VCaP (cell line): Measurements from ENCODE around the gene SETD4.
A peak's percentile ranks its signal among the peaks of the same experiment; 100 is the strongest.
"Not testable (repeated sequence)": the region's sequence is repeated elsewhere in the genome, so short reads cannot be mapped to it uniquely, and the experiment has no call there.

Experiments
- H3K27ac ChIP-seq: fragments of 450-650 bp; 2 replicates; pipeline ENCODE4 v1.5.1; 2017
- CTCF ChIP-seq: fragments of 450-650 bp; conservative IDR thresholded peaks from 2 replicates; pipeline ENCODE4 v1.5.1; 2017; ENCODE audit warnings: mild to moderate bottlenecking, moderate library complexity

Gene SETD4

DNA sequence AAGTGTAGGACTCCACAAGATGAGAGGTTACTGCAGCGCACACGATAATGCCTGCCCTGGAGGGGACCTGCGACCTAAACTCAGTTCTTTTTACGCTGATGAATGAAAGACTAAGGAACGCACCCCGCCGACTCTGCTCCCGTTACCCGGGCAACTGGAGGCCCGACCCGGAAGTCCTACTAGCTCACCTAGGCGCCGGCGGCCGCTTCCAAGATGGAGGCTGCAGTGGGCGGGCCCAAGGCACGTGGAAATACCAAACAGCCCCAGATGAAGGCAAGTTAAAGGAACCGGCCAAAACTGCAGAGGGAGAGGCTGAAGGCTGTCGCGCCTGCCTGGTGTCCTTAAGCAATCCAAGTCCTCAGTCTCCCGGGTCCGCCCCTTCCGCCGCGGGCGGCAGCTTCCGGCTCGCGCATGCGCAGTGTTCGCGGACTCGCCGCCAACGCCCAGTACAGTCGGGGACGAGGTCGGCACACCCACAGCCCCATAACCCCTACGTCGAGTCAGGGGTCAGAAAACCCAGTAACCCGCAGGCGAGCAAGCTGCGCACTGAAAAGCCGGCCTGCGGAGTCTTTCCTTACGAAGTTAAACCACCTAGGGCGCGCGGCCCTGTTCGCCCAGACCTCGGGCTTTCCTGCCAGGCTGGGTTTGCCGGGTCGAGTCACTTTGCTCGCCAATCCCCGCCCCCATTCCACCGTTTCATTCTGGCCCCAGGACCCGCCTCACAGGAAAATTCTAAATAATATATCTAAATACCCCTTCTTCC is at the start of gene SETD4:
TSS of gene SETD4 (minus strand) at position 368 of the 763 bp plus-strand sequence. CDS start 1,638 bp downstream, outside the sequence.
- TF ChIP-seq CTCF, result no peak
- H3K27ac ChIP-seq, result peak within 1 kb of the TSS; percentile 92

GRCh38 chr21:36109868-36110267 is 49.5 kb upstream of the SETD4 start:
- TF ChIP-seq CTCF, result no peak
- no peak overlapping the region for H3K27ac ChIP-seq

- TF ChIP-seq CTCF, result no peak
- H3K27ac ChIP-seq, result no peak overlapping the region
These were observed 45.1 kb upstream of the SETD4 start for GRCh38 chr21:36105327-36105842.

- H3K27ac ChIP-seq, result no peak overlapping the region
- peak; percentile 36 for TF ChIP-seq CTCF
These were observed 44.3 kb upstream of the SETD4 start for GRCh38 chr21:36104317-36105300.

GRCh38 chr21:36103434-36103833 is 43.1 kb upstream of the SETD4 start:
- no peak overlapping the region for H3K27ac ChIP-seq
- TF ChIP-seq CTCF, result no peak

DNA sequence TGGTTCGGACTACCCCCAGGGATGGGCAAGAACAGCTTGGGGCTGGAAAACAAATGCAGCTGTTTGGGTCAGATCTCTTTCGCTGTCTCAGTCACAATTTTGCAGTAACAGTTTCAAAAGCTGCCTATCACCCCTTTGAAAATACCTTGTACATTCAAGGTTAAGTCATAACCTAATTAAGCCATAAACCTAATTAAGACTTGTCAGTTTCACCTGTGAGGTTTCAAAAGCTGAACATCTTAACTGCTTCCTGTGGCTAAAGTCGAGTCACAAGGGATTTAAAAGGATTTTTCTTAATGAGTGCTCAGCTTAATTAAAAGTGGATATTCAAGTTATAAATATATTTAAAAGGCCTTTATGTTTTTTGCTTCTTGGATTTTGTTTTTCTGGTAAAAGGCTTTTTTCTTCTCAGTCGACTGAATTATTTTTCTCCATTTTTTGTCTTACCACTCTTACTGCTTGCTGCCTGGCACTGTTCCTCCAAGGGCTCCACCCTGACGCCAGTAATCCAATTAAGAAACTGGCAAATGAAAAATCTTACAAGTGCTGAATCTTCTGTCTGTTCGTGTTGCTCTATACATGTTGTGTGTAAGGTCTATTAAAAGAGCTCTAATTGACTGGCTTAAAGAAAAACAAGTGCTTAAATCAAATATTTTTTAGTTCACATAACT is 40.8 kb upstream of the SETD4 start:
- TF ChIP-seq CTCF, result no peak
- H3K27ac ChIP-seq, result no peak overlapping the region

DNA sequence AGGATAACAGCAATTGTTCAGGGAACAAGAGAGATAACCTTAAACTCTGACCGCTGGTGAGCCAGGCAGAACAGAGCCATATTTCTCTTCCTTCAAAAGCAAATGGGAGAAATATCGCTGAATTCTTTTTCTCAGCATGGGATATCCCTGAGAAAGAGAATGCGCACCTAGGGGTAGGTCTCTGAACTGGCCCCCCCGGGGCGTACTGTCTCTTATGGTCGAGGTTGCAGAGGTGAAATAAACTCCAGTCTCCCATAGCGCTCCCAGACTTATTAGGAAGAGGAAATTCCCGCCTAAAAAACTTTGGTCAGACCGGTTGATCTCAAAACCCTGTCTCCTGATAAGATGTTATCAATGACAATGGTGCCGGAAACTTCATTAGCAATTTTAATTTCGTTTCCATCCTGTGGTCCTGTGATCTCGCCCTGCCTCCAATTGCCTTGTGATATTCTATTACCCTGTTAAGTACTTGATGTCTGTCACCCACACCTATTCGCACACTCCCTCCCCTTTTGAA is 39.4 kb upstream of the SETD4 start:
- not testable (repeated sequence) for H3K27ac ChIP-seq
